Fibroblast of skin of abdomen (primary cell): ENCODE results near the gene CEP290. TPM values are rescaled to one million over a fixed set of nuclear protein-coding genes. Genes with fewer than 3 reads are reported as not detected.

Experiments
- DNase-seq: peaks from one replicate; pipeline ENCODE4 v3.0.0-alpha.2; 2013
- polyA plus RNA-seq, 2 experiments: library from polyadenylated mRNA; unstranded; fragments of 120-200 nt; gene quantifications; one replicate each; pipeline ENCODE4 v1.2.1, GENCODE V29; 2013; ENCODE audit not compliant: insufficient read length in 2 of 2

CEP290 gene, protein sequence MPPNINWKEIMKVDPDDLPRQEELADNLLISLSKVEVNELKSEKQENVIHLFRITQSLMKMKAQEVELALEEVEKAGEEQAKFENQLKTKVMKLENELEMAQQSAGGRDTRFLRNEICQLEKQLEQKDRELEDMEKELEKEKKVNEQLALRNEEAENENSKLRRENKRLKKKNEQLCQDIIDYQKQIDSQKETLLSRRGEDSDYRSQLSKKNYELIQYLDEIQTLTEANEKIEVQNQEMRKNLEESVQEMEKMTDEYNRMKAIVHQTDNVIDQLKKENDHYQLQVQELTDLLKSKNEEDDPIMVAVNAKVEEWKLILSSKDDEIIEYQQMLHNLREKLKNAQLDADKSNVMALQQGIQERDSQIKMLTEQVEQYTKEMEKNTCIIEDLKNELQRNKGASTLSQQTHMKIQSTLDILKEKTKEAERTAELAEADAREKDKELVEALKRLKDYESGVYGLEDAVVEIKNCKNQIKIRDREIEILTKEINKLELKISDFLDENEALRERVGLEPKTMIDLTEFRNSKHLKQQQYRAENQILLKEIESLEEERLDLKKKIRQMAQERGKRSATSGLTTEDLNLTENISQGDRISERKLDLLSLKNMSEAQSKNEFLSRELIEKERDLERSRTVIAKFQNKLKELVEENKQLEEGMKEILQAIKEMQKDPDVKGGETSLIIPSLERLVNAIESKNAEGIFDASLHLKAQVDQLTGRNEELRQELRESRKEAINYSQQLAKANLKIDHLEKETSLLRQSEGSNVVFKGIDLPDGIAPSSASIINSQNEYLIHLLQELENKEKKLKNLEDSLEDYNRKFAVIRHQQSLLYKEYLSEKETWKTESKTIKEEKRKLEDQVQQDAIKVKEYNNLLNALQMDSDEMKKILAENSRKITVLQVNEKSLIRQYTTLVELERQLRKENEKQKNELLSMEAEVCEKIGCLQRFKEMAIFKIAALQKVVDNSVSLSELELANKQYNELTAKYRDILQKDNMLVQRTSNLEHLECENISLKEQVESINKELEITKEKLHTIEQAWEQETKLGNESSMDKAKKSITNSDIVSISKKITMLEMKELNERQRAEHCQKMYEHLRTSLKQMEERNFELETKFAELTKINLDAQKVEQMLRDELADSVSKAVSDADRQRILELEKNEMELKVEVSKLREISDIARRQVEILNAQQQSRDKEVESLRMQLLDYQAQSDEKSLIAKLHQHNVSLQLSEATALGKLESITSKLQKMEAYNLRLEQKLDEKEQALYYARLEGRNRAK (N-terminal part only)
- 8.8 TPM for polyA plus RNA-seq (2013, experiment 1 of 2; ENCODE audit: insufficient read length)
- 9.3 TPM for polyA plus RNA-seq (2013, experiment 2 of 2; ENCODE audit: insufficient read length)

DNA sequence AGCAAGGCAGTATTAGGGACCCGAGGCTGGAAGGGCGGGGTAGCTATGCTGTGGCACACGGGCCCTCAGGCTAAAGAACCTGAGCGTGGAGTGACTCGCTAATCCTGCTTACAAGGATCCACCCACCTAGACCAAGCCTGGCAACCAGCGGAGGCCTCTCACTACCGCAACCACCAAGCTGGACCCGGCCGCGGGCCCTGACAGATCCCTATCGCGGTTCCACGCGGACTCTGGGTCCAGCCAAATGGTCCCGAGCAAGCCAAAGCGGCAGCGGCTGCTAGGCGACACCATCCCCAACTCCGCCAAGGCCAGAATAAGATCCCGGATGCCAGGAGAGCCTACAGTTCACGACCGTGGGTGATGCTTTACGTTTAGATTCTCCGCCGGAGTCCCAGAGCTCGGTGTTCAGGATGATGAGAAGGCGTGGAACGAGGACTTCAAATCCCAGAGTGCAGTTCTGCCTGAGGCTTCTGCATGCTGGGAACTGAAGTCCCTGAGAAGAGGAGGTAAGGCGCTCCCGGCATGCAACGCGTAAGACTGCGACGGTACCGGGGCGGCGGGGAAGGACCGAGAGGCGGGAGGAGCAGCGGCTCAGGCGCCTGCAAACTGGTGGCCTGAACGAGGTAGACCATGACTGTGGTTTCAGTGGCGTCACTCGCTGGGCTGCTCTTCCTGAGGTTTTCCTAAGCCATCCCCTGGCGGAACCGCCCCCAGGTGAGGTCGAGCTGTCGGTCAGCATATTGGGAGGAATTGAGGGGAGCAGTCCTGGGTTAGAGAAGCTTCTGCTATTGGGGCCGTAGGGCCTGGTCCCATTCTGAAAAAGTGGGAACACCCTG is at the start of gene CEP290, which contains the start of gene TMTC3:
Gene CEP290, minus strand, starts transcription at position 315 of the 836 bp plus-strand sequence. CDS start 781 bp downstream, outside the sequence.
Gene TMTC3, plus strand, starts transcription at position 534 of the 836 bp plus-strand sequence. CDS start 6,009 bp downstream, outside the sequence.
- DNase-seq, result peak; percentile 99

DNA sequence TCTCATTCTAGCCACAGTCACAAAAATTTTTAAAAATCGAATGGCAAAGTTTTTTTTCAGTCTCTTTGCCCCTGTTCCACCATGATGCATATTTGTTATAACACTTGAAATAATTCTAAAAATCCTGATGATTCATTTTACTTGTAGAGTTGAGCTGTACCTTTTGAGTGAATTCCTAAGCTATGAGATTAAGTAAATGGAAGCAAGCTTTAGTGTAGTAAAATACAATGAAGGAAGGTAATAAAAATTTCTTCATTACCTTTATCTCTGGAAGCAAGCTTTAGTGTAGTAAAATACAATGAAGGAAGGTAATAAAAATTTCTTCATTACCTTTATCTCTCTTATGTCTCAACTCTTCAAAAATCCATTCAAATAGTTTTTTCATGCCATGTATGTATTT is 46.3 kb upstream of the CEP290 start:
- DNase-seq, result peak; percentile 38

DNA sequence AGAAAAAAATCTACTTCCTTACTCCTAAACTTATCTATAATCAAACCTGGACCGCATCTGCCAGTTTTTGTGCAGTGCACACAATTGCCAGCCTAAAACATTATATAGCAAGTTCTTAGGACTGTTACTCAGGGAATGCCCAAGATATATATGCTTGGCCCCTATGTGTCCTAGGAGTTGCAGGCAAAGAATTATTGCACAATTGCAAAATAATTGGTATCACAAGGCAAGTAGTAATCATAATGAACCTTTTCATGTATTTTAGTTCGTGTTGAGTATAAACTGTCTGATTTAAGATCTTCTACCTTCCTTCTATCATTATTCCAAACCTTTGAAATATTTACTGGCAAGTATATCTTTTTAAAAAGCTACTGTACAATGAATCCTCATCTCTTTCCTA is 45.7 kb upstream of the CEP290 start:
- no peak for DNase-seq

DNA sequence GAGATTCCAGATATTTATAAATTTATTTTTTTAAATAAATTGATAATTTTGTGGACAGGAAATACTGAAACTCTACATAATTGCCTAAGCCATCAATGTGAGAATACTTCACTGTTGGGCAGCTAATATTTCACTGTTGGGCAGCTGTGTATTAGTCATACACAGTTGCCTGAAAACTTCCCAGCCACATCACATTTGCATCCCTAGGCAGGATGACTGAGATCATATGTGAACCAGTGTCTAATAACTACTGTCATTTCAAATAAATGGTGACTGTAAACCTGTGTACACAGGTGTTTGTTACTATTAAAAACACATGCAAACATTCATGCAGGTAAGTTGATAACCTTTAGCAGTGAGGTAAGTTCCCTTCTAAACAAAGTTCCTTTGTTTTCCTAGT is 44.1 kb upstream of the CEP290 start:
- peak; percentile 71 for DNase-seq

DNA sequence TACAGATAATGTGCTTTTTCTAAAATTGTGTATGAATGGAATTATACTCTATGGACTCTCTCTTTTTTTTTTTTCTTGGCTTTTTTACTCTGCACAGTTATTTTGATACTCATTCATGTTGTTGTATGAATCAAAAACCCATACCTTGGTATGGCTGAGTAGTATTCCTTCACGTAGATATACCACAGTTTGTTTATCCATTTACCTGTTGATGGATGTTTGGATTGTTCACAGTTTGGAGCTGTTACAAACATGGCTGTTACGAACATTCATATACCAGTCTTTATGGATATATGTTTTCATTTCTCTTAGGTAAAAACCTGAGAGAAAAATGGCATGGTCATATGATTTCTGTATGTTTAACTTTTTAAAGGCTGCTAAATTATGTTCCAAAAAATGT is 43.4 kb upstream of the CEP290 start:
- DNase-seq, result no peak

DNA sequence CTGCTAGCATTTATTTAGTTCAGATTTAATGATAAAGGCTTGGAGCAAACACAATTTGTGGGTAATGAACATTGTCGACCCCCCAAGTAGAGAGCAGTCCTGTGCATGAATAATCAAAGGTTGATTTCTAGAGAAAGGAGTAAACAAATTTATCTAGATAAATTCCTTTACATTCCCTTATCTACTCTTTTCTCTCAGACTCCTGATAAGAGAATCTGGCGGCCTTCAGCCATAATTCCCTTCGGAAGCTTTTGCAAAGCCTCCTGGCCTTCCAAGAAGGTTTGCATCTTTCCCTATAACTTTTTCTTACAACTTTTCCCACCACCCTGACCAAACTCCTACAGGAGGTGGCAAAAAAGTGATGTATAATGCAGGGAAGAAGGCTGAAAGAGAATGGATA is 42.3 kb upstream of the CEP290 start:
- no peak for DNase-seq

DNA sequence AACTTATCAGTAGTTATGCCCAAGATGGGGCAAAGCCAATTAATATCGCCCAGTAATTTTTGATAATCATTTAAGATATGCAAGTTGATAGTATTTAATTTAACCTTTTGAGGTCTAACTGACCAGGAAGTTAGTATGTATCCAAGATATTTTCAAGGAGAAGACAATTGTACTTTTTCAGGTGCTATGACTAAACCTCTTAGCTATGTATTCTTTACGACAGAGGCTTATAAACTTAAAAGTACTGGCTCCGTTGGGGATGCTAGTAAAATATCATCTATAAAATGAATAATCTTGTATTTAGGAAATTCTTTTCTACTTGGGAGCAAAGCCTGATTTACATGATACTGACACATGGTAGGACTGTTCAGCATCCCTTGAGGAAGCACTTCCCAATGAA is 40.5 kb upstream of the CEP290 start:
- no peak for DNase-seq

DNA sequence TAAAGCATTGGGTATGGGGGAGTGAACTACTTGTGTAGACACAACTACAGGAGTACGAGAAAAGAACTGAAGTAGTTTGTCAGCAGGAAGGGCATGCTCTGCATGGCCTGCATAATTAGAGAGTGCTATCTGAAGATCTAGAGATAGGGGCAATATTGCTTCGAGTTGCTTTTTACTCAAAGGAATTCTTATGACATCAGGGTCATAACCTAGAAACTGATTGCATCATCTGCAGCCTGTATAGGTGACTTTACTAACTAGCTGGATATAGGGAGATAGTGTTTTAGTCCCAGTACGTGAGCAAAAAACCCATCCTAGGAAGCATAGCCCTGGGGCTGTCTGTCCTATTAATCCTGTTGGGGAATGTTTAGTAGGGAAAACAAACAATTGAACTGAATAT is 40.0 kb upstream of the CEP290 start:
- no peak for DNase-seq

DNA sequence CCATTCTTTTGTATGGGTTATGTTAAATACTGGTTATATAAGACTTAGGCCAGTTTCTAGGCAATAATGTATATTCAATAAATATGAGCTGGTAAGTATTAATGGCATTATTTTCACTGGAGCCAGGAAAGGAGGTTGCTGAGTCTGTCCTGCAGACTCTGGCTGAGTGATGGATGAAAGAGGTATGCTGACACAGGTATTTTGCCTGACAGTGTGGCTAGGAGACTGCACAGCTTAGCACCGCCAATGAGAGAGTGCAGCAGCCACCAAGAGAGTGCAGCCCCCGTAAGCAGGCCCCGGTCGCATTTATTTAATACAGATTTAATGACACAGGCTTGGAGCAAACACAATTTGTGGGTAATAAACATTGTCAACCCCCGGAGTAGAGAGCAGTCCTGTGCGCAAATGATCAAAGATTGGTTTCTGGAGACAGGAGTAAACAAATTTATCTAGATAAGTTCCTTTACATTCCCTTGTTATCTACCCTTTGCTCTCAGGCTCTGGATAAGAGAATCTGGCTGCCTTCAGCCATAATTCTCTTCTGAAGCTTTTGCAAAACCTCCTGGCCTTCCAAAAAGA is 37.6 kb upstream of the CEP290 start:
- DNase-seq, result no peak

DNA sequence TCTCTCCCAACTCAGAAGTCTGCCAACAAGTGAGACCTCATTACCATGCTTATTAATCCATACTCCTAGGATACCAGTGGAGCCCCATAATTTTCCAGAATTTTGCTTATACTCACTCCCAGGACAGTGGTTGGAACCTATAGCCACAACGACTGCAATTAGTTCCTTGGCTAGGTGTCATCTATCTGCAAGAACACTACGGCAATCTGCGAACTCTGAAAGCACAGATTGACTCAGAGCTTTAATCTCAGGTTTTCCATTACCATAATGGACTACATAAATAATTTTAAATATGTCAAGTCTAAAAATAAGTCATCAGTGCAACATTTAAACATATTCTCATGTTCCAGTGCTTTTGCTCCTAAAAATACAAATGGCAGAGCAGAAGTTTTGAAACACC is 33.7 kb upstream of the CEP290 start:
- no peak for DNase-seq

DNA sequence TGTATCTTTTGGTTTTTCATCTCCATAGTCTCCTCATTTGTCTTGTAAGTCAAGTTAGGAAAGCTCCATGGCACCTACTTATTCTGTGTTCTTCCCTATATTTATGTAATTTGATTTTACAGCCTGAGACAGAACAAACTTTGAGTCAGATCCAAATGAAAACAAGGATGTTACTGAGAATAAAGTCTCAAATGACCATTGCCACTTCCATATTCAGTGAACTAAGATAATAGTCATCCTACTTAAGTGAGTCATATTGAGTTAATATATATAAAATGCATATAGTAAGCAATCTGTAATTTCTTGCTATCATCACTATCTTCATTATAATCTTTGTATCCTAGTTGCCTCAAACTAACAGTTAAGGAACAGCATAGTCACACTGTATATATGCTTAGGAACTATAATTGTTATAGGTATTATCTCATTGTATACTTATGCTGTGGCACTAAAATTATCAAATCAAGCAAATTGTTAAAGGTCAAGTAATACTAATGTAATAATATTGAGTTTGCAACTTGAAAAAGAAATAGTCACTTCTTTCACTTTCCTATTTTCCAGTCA is 31.0 kb upstream of the CEP290 start:
- peak; percentile 32 for DNase-seq

DNA sequence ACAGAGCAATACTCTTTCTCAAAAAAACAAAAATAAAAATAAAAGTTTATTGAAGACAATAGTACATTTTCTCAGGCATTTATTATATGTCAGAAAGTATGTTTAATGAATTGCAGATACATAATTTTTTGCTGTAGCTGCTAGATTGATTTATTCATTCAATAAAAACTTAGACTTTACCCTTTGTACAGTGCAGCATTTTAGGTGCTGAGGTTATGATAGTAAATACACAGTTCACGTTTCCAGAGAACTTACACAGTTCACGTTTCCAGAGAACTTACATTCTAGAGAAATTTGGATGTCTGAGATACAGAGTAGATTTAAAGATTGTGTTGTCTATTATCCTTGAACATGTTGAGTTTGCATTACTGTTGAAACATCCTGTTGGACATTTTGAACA is 25.5 kb upstream of the CEP290 start:
- DNase-seq, result no peak

DNA sequence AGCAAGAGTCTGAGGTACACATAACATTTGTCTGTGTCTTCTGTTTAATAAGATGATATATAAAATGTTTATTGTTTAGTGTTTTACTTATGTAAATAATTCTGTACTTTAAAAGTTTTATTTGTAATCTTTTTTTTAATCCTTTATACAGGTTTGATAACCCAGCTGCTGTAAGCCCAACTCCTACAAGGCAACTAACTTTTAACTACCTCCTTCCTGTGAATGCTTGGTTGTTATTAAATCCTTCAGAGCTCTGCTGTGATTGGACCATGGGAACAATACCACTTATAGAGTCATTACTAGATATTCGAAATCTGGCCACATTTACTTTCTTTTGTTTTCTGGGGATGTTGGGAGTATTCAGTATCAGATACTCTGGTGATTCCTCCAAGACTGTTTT is 24.3 kb upstream of the CEP290 start:
- no peak for DNase-seq

DNA sequence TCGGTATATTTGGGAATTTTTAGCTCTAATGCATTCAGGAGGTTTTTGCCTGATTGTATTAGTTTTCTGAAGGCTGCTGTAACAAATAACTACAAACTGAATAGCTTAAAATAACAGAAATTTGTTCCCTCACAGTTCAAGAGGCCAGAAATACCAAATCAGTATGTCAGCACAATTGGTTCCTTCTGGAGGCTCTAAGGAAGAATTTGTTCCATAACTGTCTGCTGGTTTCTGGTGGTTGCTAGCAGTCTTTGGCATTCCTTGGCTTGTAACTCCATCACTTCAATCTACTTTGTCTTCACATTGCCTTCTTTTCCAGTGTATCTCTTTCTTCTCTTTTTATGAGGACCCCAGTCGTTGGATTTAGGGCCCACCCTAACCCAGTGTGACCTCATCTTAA is 21.5 kb upstream of the CEP290 start:
- DNase-seq, result no peak

DNA sequence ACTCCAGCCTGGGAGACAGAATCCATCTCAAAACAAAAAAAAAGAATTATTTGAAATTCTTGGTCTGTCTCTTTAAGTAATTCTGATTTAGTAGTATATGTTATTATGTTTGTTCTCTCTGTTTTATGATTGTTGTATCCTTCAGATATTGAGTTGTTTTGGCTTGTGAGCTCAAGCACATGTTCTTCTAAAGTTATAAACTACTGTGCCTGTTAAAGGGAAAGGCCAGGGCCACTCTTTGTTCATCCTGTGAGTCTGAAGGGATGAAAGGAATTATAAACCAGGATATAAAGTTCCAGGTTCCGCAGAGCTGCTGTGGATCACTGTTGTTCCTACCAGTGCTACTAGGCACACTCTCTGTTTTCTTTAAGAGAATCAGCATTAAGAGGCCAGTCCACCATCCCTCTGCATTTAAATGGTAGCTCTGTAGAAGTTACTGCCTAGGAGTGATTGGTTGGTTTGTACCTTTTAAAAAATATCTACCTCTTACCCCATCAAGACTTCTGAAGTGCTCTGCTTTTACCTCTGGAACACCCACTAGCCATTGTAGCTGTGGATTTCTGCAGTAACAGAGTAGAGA is 14.3 kb upstream of the CEP290 start:
- no peak for DNase-seq

DNA sequence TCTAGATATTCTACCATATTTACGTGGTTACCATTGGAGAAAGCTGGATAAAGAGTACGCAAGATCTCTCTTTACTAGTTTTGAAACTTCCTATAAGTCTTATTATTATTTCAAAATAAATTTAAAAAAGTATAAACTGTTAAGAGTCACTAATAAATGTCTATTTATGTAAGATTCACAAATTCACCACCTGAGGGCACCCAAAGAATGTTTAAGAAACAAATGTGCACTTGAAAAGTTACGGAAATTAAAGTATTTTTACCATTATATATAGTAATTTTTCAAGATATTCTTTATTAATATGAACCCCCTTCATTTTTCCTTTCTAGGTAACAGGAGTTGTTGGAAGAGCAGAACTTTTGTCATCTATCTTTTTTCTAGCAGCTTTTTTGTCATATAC is 12.1 kb upstream of the CEP290 start:
- DNase-seq, result peak; percentile 46

DNA sequence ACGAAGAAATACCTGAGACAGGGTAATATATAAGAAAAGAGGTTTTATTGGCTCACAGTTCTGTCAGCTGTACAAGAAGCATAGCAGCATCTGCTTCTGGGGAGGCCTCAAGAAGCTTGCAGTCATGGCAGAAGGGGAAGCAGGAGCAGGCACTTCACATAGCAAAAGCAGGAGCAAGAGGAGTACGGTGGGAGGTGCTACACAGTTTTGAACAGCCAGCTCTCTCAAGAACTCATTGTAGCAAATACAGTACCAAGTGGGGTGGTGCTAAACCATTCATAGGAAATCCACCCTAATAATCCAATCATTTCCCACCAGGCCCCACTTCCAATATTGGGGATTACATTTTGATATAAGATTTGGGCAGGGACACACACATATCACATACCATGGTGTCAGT is 8.2 kb upstream of the CEP290 start:
- no peak for DNase-seq

DNA sequence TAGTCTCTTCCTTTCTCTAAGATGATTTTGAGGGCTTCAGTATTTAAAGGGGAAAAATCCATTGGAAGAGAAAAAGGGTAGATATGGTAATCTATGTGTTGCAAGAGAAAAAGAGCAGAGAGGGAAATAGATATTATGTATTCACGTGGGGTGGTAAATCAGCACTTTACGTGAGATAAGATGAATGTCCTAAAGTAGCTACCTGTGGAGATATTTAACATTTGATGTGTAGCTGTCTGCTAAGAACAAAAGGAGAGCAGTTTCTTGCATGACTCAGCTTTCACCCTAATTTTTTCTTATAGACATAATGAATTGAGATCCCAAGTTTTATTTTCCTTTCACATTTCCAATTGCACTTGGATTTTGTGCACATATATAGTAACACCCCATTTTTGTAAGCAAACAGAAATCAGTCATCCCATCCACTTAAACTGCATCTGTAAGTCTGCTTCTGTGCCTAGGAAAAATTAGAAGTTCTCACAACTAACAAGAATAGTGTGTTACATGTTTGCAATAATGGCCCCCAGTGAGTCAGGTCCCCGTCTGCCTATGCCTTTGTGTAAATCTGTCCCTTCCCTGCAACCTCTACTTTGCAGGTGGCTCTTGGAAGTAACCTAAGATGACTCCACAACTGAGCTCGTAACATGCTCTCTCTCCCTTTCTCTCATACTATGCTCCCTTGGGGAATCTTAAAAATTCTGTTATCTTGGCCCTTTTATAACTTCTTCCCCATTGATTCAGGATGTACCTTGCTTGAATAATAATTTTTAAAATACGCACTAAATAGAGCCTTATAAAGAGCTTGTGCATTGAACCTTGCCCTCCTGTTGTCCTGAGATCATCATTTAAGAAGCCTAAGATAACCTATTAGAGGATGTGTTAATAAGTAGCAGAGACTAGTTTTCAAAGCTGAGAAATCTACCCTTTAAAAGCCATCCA is 3.9 kb upstream of the CEP290 start:
- DNase-seq, result no peak
